Retinal pigment epithelial cell (primary cell): ENCODE measurements around the gene IKZF1.

Experiments
- DNase-seq: peaks from one replicate; pipeline ENCODE4 v3.0.0-alpha.2; 2010; ENCODE audit warnings: low read depth
- H3K4me3 ChIP-seq: 2 replicates; pipeline ENCODE4 v1.5.1; 2011; ENCODE audit warnings: mild to moderate bottlenecking, low read length, control low read depth, moderate library complexity
- TF ChIP-seq, protein P1 (sequence below): conservative IDR thresholded peaks from 2 replicates; pipeline ENCODE4 v1.5.1; 2011; ENCODE audit warnings: low read depth, low read length, control low read depth, inconsistent platforms

IKZF1 gene

DNA sequence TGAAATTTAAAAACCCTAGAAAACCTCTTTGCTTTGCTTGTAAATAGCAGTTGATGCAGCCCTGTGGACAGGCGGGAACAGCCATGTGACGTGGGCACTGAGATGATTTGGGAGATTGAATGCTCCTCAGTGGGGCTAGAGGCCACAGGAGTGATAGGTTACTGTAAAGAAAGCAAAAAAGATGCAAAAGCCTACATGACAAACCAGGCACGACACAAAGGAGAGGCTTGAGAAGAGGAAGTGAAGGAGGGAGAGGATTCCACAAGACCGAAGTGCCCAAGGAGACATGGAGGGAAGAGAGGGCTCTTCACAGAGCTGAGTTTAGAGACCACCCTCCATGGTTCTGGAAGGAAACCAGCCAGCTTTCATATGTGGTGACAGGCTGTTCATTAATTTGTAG, 25.7 kb downstream of the IKZF1 start:
- DNase-seq = no peak
- no peak overlapping the region for H3K4me3 ChIP-seq
- TF ChIP-seq, protein P1, sequence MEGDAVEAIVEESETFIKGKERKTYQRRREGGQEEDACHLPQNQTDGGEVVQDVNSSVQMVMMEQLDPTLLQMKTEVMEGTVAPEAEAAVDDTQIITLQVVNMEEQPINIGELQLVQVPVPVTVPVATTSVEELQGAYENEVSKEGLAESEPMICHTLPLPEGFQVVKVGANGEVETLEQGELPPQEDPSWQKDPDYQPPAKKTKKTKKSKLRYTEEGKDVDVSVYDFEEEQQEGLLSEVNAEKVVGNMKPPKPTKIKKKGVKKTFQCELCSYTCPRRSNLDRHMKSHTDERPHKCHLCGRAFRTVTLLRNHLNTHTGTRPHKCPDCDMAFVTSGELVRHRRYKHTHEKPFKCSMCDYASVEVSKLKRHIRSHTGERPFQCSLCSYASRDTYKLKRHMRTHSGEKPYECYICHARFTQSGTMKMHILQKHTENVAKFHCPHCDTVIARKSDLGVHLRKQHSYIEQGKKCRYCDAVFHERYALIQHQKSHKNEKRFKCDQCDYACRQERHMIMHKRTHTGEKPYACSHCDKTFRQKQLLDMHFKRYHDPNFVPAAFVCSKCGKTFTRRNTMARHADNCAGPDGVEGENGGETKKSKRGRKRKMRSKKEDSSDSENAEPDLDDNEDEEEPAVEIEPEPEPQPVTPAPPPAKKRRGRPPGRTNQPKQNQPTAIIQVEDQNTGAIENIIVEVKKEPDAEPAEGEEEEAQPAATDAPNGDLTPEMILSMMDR = no peak

DNA sequence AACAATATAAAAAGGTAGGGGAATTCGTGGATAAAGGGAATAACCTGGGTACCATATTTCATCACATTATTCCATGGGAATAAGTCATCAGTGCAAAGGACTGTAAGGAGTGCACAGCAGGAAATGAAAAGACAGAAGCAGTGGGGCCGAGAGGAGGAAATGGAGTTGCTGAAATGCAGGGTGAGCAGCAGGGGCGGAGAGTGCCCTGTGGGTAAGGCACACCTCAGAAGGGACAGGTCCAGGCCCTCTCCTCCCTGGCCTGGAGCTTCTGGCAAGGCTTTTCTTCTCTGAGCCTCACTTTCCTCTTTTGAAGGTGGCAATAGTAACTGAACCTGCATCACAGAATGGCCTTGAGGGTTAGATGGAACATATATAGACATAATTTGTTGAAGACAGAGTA, 26.2 kb downstream of the IKZF1 start:
- no peak overlapping the region for H3K4me3 ChIP-seq
- TF ChIP-seq, protein P1 = no peak
- DNase-seq = no peak

DNA sequence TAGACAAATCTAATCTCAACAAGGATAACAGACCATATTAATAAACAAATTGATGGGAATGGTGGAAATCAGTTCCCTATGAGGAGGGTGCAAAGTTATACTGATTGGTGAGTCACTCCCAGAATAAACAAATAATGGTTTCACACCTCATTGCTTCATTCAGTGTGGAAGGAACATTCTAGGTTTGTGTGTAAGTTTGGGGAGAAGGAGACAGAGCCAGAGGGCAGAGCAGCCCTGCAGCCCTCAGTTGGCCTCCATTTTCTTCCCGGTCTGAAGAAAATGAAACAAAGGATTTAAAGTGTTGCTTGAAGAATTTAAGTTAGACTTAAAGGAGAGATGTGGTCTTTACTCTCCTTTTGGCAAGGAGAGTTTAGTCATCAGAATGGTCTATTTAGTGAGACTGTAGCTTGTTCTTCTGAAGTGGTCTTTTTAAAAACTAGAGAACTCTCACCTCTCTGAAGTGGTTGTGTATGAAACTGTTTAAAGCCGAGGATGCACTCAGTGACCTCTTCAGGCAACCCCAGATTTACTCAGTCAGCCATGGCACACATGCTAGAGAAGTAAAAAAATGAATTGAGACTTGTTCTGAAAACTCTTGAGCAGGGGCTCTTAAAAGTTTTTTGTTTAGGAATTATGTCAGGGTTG, 27.2 kb downstream of the IKZF1 start:
- TF ChIP-seq, protein P1 = no peak
- DNase-seq = no peak
- H3K4me3 ChIP-seq = no peak overlapping the region

DNA sequence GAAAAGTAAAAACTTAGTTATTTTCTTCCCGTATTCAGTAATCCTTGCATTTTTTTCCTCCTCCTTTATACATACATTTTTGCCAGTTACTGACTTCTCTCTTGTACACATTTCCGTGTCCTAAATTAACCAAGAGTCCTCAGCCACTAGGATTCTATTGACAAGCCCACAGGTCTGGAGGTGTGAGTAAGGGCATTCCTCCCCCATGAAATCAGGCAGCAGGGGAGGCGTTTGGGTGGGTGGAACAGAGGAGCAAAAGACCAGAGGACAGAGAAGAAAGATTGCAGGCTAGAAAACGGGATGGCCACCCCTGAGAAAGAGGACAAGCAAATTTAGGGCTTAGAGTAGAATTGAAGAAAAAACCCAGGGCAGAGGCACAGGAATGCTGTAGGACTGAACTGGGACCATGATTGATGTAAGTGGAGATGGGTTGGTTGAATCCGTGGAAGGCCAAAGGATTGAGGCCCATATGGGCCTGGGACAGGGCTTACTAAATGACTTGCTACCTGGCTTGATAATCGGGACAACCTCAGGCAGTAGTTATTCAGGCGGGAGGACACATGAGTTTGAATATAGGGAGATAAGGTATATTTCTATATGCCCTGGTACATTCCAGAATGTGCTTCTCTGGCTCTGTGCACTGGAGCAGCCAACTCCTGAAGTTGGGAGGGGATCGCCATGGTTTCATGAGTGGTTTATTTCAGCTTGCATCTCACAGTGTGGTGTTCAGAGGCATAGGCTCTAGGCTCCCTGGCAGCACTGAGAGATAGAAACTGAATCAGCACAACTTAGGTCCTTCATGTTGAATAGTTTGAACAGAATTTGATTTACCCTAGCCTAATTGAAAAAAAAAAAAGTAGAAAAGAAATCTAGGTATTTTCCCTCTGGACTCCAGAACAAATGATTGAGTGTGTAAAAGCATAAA, 28.0 kb downstream of the IKZF1 start:
- H3K4me3 ChIP-seq = no peak overlapping the region
- DNase-seq = no peak
- TF ChIP-seq, protein P1 = no peak

DNA sequence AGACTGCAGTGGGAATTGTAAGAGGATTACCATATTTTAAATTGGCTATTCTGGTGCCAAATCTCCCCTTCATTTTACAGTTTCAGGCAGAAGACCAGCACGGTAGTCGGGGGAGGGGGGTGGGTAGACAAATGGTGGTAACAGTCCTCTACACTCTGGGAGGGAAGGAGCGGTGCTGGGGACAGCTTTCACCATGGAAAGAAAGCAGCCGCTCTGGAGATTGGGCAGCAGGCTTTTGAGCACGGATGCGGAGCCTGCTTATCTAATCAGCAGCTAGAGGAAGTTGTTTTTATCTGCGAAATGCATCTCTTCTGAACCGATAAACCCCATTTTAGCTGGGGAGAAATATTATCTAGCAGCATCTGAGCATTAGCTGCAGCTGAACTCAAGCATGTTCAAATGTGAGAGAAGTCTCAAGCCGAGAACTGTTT, 28.7 kb downstream of the IKZF1 start:
- no peak overlapping the region for H3K4me3 ChIP-seq

DNA sequence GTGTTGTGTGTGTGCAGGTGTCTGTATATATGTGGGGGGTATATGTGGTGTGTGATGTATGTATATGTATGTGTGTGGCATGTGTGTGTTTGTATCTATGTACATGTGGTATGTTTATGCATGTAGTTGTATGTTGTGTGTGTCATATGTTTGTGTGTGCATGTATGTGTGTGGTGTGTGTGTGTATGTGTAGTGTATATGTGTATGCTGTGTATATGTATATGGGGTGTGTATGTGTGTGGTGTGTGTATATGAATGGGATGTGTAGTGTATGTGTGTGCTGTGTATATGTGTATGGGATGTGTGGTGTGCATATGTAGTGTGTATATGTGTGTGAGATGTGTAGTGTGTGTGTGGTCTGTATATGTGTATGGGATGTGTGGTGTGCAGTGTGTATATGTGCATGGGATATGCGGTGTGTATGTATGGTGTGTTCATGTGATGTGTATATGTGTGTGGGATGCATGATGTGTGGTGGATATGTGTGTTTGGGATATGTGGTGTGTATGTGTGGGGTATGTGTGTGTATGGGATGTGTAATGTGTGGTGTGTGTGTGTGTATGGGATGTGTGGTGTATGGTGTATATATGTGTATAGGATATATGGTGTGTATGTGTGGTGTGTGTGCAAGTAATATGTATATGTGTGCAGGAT, 30.0 kb downstream of the IKZF1 start:
- TF ChIP-seq, protein P1 = no peak
- no peak overlapping the region for H3K4me3 ChIP-seq
- no peak for DNase-seq

More for the DNA sequence above, 28.7 kb downstream of the IKZF1 start:
- DNase-seq = no peak
- TF ChIP-seq, protein P1 = no peak
